Karpas-422 (cell line): ENCODE measurements around the gene FAM219B. TPM values are rescaled to one million over a fixed set of nuclear protein-coding genes. Genes with fewer than 3 reads are reported as not detected.

Source experiments
- DNase-seq: peaks from one replicate; pipeline ENCODE4 v3.0.0-alpha.2; 2015
- H2AFZ ChIP-seq: fragments of 200-600 bp; sonication (generic); 2 replicates; pipeline ENCODE4 v1.6.1; 2014; ENCODE audit warnings: antibody characterized with exemption, low read length, mixed read lengths
- H3K27ac ChIP-seq: fragments of 200-600 bp; sonication (generic); 2 replicates; pipeline ENCODE4 v1.5.1; 2014; ENCODE audit warnings: mild to moderate bottlenecking, low read length, moderate library complexity
- H3K27me3 ChIP-seq: fragments of 200-600 bp; sonication (generic); 2 replicates; pipeline ENCODE4 v1.6.1; 2014; ENCODE audit warnings: low read length, mixed read lengths
- H3K36me3 ChIP-seq: fragments of 200-600 bp; sonication (generic); 2 replicates; pipeline ENCODE4 v1.6.1; 2014; ENCODE audit warnings: low read length, mixed read lengths; ENCODE audit not compliant: insufficient read depth
- H3K4me1 ChIP-seq: fragments of 200-600 bp; sonication (generic); 2 replicates; pipeline ENCODE4 v1.6.1; 2014; ENCODE audit warnings: mild to moderate bottlenecking, low read length, mixed read lengths
- H3K4me2 ChIP-seq: fragments of 200-600 bp; sonication (generic); 2 replicates; pipeline ENCODE4 v1.6.1; 2014; ENCODE audit warnings: low read length, low read depth, mild to moderate bottlenecking; ENCODE audit not compliant: poor library complexity, severe bottlenecking
- H3K4me3 ChIP-seq: fragments of 200-600 bp; sonication (generic); 2 replicates; pipeline ENCODE4 v1.5.1; 2014; ENCODE audit warnings: mild to moderate bottlenecking, antibody characterized with exemption, low read length, mixed read lengths
- H3K79me2 ChIP-seq: fragments of 200-600 bp; sonication (generic); 2 replicates; pipeline ENCODE4 v1.6.1; 2014; ENCODE audit warnings: mild to moderate bottlenecking, low read length, mixed read lengths
- H3K9ac ChIP-seq: fragments of 200-600 bp; sonication (generic); 2 replicates; pipeline ENCODE4 v1.6.0; 2014; ENCODE audit warnings: low read length
- H3K9me2 ChIP-seq: fragments of 200-600 bp; sonication (generic), shearing (Covaris generic); replicated peaks from 2 replicates; pipeline ENCODE4 v1.6.0; 2014; ENCODE audit warnings: mild to moderate bottlenecking, low read length, moderate library complexity; ENCODE audit not compliant: insufficient read depth
- H3K9me3 ChIP-seq: fragments of 300-700, 200-600 bp; sonication (generic); 2 replicates; pipeline ENCODE4 v1.6.1; 2014; ENCODE audit warnings: low read length, mixed read lengths
- H4K20me1 ChIP-seq: fragments of 200-600 bp; sonication (generic); 2 replicates; pipeline ENCODE4 v1.6.1; 2014; ENCODE audit warnings: mild to moderate bottlenecking, antibody characterized with exemption, low read length, low read depth; ENCODE audit not compliant: insufficient read depth
- total RNA-seq: library from RNA; depleted of rRNA; stranded (reverse); fragments of >200 nt; shearing (Covaris generic); gene quantifications from 2 replicates; pipeline ENCODE4 v1.2.3, GENCODE V29; 2014; ENCODE audit warnings: low replicate concordance

The FAM219B gene
- total RNA-seq, 1 experiment from 2014 or later: 69.5 TPM

- H3K9me2 ChIP-seq: no peaks in the 10 kb centered on the region
- no peak overlapping the region for H3K4me3 ChIP-seq
- peaks cover 14% of the 10 kb centered on the region; the same call in 1 of the 2 replicates for H4K20me1 ChIP-seq
- H2AFZ ChIP-seq: no peak overlapping the region
- no peak for DNase-seq
- H3K27ac ChIP-seq: no peak overlapping the region
- H3K79me2 ChIP-seq: peaks cover 90% of the 10 kb centered on the region
- H3K9ac ChIP-seq: no peak overlapping the region
- no peak overlapping the region for H3K4me2 ChIP-seq
- H3K27me3 ChIP-seq: no peaks in the 10 kb centered on the region
- no peaks in the 10 kb centered on the region for H3K9me3 ChIP-seq
- H3K4me1 ChIP-seq: peaks cover 39% of the 10 kb centered on the region
- peaks cover 24% of the 10 kb centered on the region for H3K36me3 ChIP-seq
Observed at GRCh38 chr15:74868059-74868458, 38.6 kb downstream of the FAM219B start.

GRCh38 chr15:74867466-74868038 is 39.1 kb downstream of the FAM219B start:
- Histone ChIP-seq H3K4me1 (peaks cover 39% of the 10 kb centered on the region), H3K4me3 (no peak overlapping the region), H3K4me2 (no peak overlapping the region), H3K9ac (no peak overlapping the region), H4K20me1 (peaks cover 11% of the 10 kb centered on the region; the same call in 1 of the 2 replicates), H3K27ac (0 out of 2 replicates have a peak overlapping the region, but pooled peaks have one; percentile 19), H2AFZ (no peak overlapping the region), H3K9me2 (no peaks in the 10 kb centered on the region), H3K36me3 (peaks cover 24% of the 10 kb centered on the region), H3K9me3 (no peaks in the 10 kb centered on the region), H3K79me2 (peaks cover 92% of the 10 kb centered on the region), H3K27me3 (no peaks in the 10 kb centered on the region)
- no peak for DNase-seq

- Histone ChIP-seq H3K27me3 (no peaks in the 10 kb centered on the region), H3K36me3 (peaks cover 24% of the 10 kb centered on the region), H4K20me1 (peaks cover 7% of the 10 kb centered on the region; the same call in 1 of the 2 replicates), H3K9me2 (no peaks in the 10 kb centered on the region), H3K4me3 (no peak overlapping the region), H3K9ac (no peak overlapping the region), H3K4me1 (peaks cover 26% of the 10 kb centered on the region), H3K27ac (no peak overlapping the region), H3K4me2 (no peak overlapping the region), H3K79me2 (peaks cover 86% of the 10 kb centered on the region), H3K9me3 (no peaks in the 10 kb centered on the region), H2AFZ (no peak overlapping the region)
- DNase-seq: no peak
Observed at GRCh38 chr15:74866090-74866489, 40.6 kb downstream of the FAM219B start.

GRCh38 chr15:74865316-74865715 is 41.3 kb downstream of the FAM219B start:
- Histone ChIP-seq H4K20me1 (peaks cover 7% of the 10 kb centered on the region; the same call in 1 of the 2 replicates), H3K9me2 (no peaks in the 10 kb centered on the region), H3K27me3 (no peaks in the 10 kb centered on the region), H3K27ac (no peak overlapping the region), H3K36me3 (peaks cover 24% of the 10 kb centered on the region), H3K79me2 (peaks cover 79% of the 10 kb centered on the region), H2AFZ (no peak overlapping the region), H3K4me2 (no peak overlapping the region), H3K9me3 (no peaks in the 10 kb centered on the region), H3K9ac (no peak overlapping the region), H3K4me3 (no peak overlapping the region), H3K4me1 (peaks cover 18% of the 10 kb centered on the region)
- DNase-seq: no peak

- Histone ChIP-seq H3K9me3 (no peaks in the 10 kb centered on the region), H3K27ac (no peak overlapping the region), H2AFZ (no peak overlapping the region), H4K20me1 (no peaks in the 10 kb centered on the region), H3K9ac (no peak overlapping the region), H3K9me2 (no peaks in the 10 kb centered on the region), H3K27me3 (no peaks in the 10 kb centered on the region), H3K4me2 (no peak overlapping the region), H3K4me3 (no peak overlapping the region), H3K79me2 (peaks cover 78% of the 10 kb centered on the region), H3K4me1 (peaks cover 18% of the 10 kb centered on the region), H3K36me3 (peaks cover 19% of the 10 kb centered on the region)
- DNase-seq: no peak
Observed at GRCh38 chr15:74864296-74864695, 42.4 kb downstream of the FAM219B start.

- Histone ChIP-seq H3K4me2 (no peak overlapping the region), H3K4me1 (peaks cover 27% of the 10 kb centered on the region), H3K4me3 (no peak overlapping the region), H4K20me1 (no peaks in the 10 kb centered on the region), H3K36me3 (peaks cover 13% of the 10 kb centered on the region), H3K9me3 (no peaks in the 10 kb centered on the region), H2AFZ (no peak overlapping the region), H3K27ac (no peak overlapping the region), H3K79me2 (peaks cover 76% of the 10 kb centered on the region), H3K9me2 (no peaks in the 10 kb centered on the region), H3K27me3 (no peaks in the 10 kb centered on the region), H3K9ac (no peak overlapping the region)
- no peak for DNase-seq
Observed at GRCh38 chr15:74863239-74864056, 43.2 kb downstream of the FAM219B start.

- H3K36me3 ChIP-seq: no peaks in the 10 kb centered on the region; the same call in 1 of the 2 replicates
- H3K27me3 ChIP-seq: no peaks in the 10 kb centered on the region
- peaks cover 58% of the 10 kb centered on the region for H3K79me2 ChIP-seq
- H3K9me2 ChIP-seq: no peaks in the 10 kb centered on the region
- peak overlapping the region; percentile 36; the same call in 1 of the 2 replicates for H3K9ac ChIP-seq
- H4K20me1 ChIP-seq: no peaks in the 10 kb centered on the region
- H3K27ac ChIP-seq: peak overlapping the region; percentile 80
- H3K4me1 ChIP-seq: peaks cover 38% of the 10 kb centered on the region
- no peak overlapping the region for H2AFZ ChIP-seq
- H3K4me2 ChIP-seq: peak overlapping the region; percentile 40
- H3K4me3 ChIP-seq: no peak overlapping the region
- DNase-seq: no peak
- H3K9me3 ChIP-seq: no peaks in the 10 kb centered on the region
Observed at GRCh38 chr15:74858369-74858740, 48.3 kb downstream of the FAM219B start.

- H3K4me3 ChIP-seq: no peak overlapping the region
- H3K9me3 ChIP-seq: no peaks in the 10 kb centered on the region
- H2AFZ ChIP-seq: no peak overlapping the region
- H3K27ac ChIP-seq: peak overlapping the region; percentile 80
- peaks cover 53% of the 10 kb centered on the region for H3K79me2 ChIP-seq
- H3K9me2 ChIP-seq: no peaks in the 10 kb centered on the region
- DNase-seq: no peak
- H3K4me1 ChIP-seq: peaks cover 38% of the 10 kb centered on the region
- H4K20me1 ChIP-seq: no peaks in the 10 kb centered on the region
- peak overlapping the region; percentile 36; the same call in 1 of the 2 replicates for H3K9ac ChIP-seq
- H3K27me3 ChIP-seq: no peaks in the 10 kb centered on the region
- peak overlapping the region; percentile 40 for H3K4me2 ChIP-seq
- H3K36me3 ChIP-seq: no peaks in the 10 kb centered on the region; the same call in 1 of the 2 replicates
Observed at GRCh38 chr15:74857671-74858368, 48.8 kb downstream of the FAM219B start.
